Hair follicular keratinocyte (primary cell): ENCODE results near the gene TREH. TPM values are rescaled to one million over a fixed set of nuclear protein-coding genes. Genes with fewer than 3 reads are reported as not detected.

Source experiments
- total RNA-seq: library from RNA; depleted of rRNA; stranded (reverse); fragments of >200 nt; gene quantifications from 2 replicates; pipeline ENCODE4 v1.2.3, GENCODE V29; 2015

TREH gene
- total RNA-seq: not detected in 2 replicates

GRCh38 chr11:118679483-118679882, at the start of gene TREH:
Gene TREH (minus strand): TSS chr11:118679650. CDS start chr11:118679627, 23 bp downstream.

GRCh38 chr11:118607401-118608359, 71.8 kb downstream of the TREH start, which contains the start of gene PHLDB1:
Gene PHLDB1 (plus strand): TSS chr11:118607615. CDS start chr11:118613837, 6,222 bp downstream.

Other genes starting within 250 kb of the TREH start
- gene KMT2A, start 243.2 kb downstream of the TREH start, total RNA-seq: 19.8 and 22.3 TPM in 2 replicates
- not detected in 2 replicates for gene TTC36, start 152.2 kb downstream of the TREH start, total RNA-seq
- 26.8 and 42.5 TPM in 2 replicates for gene TMEM25, start 148.5 kb downstream of the TREH start, total RNA-seq
- gene IFT46, start 113.7 kb downstream of the TREH start, total RNA-seq: 22.8 and 27.1 TPM in 2 replicates
- 118 and 119 TPM in 2 replicates for gene ARCN1, start 107.2 kb downstream of the TREH start, total RNA-seq
- 44.7 and 64.3 TPM in 2 replicates for gene PHLDB1, start 72.0 kb downstream of the TREH start, total RNA-seq
- 42.8 and 44.3 TPM in 2 replicates for gene DDX6, start 111.5 kb upstream of the TREH start, total RNA-seq
- gene CXCR5, start 204.2 kb upstream of the TREH start, total RNA-seq: not detected in 2 replicates
- 23.8 and 25.0 TPM in 2 replicates for gene BCL9L, start 246.3 kb upstream of the TREH start, total RNA-seq